ENCODE data around the gene EYA4.

DNA sequence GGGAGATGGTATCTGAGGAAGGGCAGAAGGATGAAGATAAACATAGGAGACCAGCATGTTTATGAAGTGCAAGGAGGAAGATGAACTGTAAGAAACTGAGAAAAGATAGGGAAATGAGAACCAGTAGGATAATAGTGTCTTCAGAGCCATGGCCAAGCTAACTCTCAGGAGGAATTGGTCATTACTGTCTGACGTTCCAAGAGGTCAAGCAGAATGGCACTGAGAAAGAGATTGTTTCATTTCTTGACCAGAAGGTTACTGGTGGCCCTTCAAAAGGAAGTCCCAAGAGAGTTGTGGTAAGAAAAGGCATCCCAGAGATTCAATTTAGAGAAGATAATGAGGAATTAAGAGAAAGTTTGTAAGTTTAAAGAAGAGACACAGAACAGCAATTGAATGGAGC, 47.5 kb downstream of the EYA4 start:
- TF ChIP-seq CTCF (conservative IDR thresholded peaks at IDR 0.05; ENCODE audit: low read length) (no peak), EZH2phosphoT487 (IDR thresholded peaks at IDR 0.05; ENCODE audit: borderline replicate concordance, low read depth, low read length) (no peak)

Data from OCI-LY7 (cell line).